CD4-positive, alpha-beta T cell treated with Interleukin-4 for 4 hours (primary cell): ENCODE data around the gene HTR2C.
A peak's percentile ranks its signal among the peaks of the same experiment; 100 is the strongest.
"Not testable (repeated sequence)": the region's sequence is repeated elsewhere in the genome, so short reads cannot be mapped to it uniquely, and the experiment has no call there.

Experiments used
- DNase-seq: peaks from one replicate; pipeline ENCODE4 v3.0.0-alpha.2; 2020

HTR2C gene

DNA sequence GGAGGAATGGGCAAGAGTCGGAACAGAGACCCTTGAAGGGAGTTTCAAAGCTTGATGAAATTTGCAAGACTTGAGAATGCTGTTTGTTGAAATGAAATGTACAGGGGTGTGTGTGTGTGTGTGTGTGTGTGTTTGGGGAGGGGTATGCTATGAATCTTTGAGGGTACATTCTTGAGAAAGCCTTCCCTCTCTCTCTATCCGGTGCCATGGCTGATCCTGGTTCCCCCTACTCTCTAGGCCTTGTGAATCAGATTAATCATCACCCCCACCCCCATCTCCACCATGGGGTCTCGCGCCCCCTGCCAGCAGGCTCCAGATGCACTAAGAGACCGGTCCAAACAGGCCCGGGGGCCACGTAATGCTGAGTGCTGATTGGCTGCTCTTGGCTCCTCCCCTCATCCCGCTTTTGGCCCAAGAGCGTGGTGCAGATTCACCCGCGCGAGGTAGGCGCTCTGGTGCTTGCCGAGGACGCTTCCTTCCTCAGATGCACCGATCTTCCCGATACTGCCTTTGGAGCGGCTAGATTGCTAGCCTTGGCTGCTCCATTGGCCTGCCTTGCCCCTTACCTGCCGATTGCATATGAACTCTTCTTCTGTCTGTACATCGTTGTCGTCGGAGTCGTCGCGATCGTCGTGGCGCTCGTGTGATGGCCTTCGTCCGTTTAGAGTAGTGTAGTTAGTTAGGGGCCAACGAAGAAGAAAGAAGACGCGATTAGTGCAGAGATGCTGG lies at the start of gene HTR2C:
HTR2C (plus strand) TSS at position 441 of the 729 bp plus-strand sequence. CDS start 142,851 bp downstream, outside the sequence.
- DNase-seq = no peak

DNA sequence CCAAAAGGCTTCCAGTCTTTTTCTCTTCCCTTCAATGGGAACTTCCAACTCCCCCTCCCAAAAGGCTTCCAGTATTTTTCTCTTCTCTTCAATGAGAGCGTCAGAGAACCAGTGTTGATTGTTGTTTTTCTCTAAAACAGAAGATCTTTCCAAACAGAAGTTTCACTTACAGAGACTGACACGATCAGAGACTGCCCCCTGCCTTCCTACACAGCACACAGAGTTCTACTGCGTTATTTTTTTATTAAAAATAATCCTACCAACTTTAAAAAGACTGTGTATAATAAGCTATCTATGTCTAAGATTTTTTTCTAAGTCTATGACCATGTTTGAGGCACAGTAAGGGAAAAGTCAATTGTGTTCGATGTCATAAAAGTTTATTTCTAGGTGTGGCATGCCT lies 3.5 kb upstream of the HTR2C start:
- no peak for DNase-seq

- DNase-seq = no peak
Observed at GRCh38 chrX:114581528-114582263, 2.2 kb upstream of the HTR2C start.

GRCh38 chrX:114582264-114582632 lies 1.6 kb upstream of the HTR2C start:
- no peak for DNase-seq

GRCh38 chrX:114582698-114583395 lies 1.0 kb upstream of the HTR2C start:
- no peak for DNase-seq

DNA sequence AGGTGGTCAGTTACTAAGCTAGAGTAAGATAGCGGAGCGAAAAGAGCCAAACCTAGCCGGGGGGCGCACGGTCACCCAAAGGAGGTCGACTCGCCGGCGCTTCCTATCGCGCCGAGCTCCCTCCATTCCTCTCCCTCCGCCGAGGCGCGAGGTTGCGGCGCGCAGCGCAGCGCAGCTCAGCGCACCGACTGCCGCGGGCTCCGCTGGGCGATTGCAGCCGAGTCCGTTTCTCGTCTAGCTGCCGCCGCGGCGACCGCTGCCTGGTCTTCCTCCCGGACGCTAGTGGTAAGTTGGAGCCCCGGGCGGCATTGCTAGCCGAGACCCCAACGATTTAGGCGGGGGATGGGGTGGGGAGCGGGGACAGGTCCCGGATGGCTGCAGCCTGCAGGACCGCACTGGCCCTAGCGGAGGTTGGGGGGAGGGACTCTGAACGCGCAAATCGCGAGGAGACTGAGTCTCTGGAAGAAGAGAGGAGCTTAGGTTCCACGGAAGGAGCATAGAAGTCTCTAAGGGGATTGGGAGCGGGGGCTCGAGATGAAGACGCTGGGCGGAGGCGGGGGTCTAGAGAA lies 573 bp downstream of the HTR2C start:
- no peak for DNase-seq

DNA sequence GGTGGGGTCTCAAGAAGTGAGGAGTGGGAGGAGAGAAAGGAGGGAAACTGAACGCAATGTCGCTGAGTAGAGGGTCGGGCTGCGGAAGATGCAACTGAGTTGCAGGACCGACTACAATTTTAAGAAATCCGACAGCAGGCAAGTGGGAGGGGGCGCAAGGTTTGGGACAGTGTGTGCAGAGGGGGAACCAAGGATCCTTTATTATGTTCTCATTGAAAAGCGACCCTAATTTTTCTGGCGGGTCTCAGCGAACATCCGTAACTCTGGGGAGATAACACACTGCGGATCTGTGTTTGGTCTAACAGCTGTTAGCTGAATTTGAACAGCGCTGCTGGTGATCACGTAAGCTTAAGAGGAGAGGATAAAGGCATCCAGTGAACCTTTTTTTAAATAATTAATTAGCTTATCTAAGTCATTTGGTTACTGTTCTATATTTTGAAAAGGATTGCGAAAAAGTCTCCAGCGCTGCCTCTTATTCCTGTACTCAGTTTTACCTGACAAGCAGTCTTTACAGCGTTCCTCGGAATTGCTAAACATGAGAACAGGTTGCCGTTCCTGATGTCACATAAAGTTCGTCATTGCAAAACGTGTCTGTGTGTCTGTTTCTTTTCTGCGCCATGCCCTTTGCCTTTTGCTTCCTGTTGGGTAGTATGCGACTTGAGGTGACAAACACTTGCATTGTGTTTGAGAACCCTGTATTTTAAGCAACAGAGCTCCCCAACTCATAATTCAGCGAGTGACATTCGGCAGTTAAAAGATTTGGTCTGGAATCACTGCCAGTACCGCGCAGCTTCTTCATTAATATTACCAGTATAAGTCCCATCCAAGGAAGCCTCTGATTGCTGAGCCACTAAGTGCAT lies 1.3 kb downstream of the HTR2C start:
- no peak for DNase-seq

DNA sequence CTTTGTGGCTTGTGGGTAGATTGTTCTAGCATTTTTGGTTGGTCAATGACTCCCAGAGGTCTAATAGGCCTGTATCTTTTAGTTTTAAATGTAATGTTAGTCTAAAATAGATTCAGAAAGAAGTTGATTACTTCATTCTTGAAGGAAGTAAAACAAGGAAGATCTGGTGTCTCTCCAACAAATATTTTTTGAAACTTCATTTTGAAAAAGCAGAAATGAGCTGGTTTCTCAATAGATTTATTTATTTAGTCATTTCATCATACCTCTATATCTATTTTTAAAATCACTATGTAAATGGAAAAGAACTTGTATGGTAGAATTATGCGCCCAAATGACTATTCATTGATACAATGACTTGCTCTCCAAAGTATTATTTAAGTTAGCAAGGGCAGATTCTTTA lies 7.2 kb downstream of the HTR2C start:
- no peak for DNase-seq

- no peak for DNase-seq
Observed at GRCh38 chrX:114599305-114599704, 15.4 kb downstream of the HTR2C start.

DNA sequence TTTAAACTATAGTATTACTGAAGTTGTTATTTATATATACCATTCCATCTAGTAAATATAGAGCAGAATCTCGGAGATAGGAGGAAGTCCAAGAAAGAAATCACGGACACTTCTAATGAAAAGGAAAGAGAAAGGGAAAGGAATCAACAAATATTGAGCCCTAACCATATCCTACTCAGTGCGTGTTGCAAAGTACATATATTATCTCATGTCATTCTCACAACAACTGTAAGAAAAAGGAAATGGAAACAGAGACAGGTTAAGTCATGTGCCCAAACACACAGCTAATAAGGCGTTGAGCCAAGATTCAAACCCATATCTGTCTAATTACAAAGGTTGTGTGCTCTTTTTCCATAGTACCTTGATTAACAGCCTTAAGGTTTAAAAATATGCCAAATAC lies 16.0 kb downstream of the HTR2C start:
- no peak for DNase-seq

DNA sequence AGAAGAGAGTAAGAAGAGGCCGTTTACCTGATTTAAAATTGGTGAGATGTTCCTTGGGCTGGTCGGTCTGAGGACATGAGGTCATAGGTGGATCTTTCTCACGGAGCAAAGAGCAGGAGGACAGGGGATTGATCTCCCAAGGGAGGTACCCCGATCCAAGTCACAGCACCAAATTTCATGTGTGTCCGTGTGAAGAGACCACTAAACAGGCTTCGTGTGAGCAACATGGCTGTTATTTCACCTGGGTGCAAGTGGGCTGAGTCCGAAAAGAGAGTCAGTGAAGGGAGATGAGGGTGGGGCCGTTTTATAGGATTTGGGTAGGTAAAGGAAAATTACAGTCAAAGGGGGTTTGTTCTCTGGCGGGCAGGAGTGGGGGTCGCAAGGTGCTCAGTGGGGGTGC lies 22.7 kb downstream of the HTR2C start:
- DNase-seq = not testable (repeated sequence)

GRCh38 chrX:114611018-114611619 lies 27.2 kb downstream of the HTR2C start:
- peak; percentile 3 for DNase-seq

DNA sequence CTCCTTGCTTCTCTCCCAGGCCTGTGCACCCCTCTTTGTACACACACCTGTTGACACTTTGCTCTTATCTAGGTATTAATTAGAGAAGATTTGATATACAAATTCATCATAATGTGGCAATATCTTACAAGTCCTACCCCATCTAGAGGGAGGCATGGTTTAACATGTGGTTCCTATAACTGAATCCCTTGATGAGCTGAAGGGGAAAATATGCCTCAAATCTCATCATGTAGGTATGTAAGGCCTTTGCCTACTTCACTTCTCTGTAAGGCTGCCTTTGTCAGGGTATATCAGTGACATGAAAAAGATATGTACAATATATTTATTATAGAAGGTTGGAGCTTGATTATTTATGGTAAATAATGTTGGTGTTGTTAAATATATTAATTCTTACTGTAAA lies 31.9 kb downstream of the HTR2C start:
- DNase-seq = no peak

- no peak for DNase-seq
Observed at GRCh38 chrX:114619874-114620273, 36.0 kb downstream of the HTR2C start.

GRCh38 chrX:114626323-114626722 lies 42.4 kb downstream of the HTR2C start:
- DNase-seq = no peak

DNA sequence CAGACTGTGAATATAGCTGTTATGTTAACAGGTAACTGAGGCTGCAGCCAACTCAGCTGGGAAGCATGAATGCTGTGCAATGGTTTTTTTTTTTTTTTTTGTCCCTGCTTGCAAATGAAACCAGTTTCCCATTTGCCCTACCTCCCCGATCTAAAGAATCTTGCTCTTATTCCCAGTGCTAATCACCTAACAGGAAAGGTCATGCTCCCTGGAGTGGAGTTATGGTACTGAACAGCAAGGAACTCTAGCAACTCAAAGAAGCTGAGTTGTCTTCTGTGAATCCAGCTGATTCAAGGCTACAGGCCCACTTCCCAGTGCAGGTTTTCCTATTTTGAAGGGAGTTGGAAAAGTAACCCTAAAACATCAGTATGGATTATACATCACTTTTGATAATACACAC lies 52.1 kb downstream of the HTR2C start:
- DNase-seq = no peak

DNA sequence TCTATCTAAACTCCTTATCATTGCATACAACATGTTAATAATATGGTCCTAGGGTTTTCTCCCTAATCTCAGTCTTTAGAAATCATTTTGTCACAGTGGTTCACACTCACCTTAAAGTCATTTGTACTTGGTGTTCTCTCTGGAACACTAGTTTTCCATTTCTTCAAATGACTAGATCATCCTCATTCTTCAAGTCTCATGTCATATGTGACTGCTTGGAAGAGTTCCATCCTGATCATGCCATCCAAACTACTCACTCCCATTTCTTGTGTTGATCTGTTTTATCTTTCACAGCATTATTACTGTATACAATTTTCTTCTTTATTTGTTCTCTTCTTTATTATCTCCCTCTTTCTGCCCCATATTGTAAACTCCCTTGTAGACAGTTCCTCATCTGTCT lies 66.5 kb downstream of the HTR2C start:
- DNase-seq = no peak

GRCh38 chrX:114675365-114675764 lies 91.5 kb downstream of the HTR2C start:
- no peak for DNase-seq

DNA sequence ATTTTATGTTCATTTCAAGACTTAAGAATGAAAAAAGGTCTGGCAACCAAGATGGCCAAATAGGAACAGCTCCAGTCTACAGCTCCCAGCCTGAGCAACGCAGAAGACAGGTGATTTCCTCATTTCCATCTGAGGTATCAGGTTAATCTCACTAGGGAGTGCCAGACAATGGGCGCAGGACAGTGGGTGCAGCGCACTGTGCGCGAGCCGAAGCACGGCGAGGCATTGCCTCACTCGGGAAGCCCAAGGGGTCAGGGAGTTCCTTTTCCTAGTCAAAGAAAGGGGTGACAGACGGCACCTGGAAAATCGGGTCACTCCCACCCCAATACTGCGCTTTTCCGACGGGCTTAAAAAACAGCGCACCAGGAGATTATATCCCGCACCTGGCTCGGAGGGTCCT lies 116.6 kb downstream of the HTR2C start:
- not testable (repeated sequence) for DNase-seq

GRCh38 chrX:114709406-114709805 lies 125.5 kb downstream of the HTR2C start:
- no peak for DNase-seq

GRCh38 chrX:114710571-114710970 lies 126.7 kb downstream of the HTR2C start:
- DNase-seq = no peak

- DNase-seq = no peak
Observed at GRCh38 chrX:114712466-114712865, 128.6 kb downstream of the HTR2C start.
